GM18526 (cell line): ENCODE results near the gene OSCP1.

ENCODE experiments used
- POLR2A ChIP-seq: IDR thresholded peaks from 3 replicates; pipeline ENCODE4 v1.6.1; 2011; ENCODE audit not compliant: insufficient read length; ENCODE audit errors: extremely low read depth

OSCP1 gene

GRCh38 chr1:36456391-36456928 is 6.2 kb upstream of the OSCP1 start:
- no peak for TF ChIP-seq POLR2A

- no peak for TF ChIP-seq POLR2A
These were observed 5.1 kb upstream of the OSCP1 start for GRCh38 chr1:36455386-36455785.

DNA sequence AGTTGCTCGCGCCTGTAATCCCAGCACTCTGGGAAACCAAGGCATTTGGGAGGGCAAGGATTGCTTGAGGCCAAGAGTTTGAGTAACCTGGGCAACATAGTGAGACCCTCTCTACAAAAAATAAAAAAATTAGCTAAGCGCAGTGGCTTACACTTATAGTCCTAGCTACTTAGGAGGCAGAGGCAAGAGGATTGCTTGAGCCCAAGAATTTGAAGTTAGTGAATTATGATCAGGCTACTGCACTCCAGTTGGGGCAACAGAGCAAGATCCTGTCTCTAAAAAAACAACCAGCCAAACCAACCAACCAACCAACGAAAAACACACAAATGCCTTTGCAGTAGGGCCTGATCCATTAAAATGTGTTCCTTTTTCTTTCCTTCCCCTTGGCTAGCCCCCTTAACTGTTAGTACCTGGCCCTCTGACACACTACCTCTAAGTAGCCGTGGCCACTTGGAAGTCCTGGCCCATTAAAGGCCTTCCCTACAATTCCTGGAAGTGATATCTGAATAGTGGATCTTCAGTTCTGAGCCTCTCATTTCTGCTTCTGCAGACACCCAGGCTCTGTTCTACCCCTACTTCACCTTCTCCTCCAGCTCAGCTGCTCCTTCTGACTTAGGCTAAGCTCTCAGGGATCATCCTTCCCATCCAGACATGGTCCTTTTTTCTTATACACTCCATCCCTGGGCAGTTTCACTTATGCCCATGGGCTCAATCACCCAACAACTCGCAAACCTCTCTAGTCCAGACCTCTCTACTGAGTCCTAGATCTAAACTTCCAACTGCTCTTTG is 3.5 kb upstream of the OSCP1 start:
- TF ChIP-seq POLR2A: no peak

DNA sequence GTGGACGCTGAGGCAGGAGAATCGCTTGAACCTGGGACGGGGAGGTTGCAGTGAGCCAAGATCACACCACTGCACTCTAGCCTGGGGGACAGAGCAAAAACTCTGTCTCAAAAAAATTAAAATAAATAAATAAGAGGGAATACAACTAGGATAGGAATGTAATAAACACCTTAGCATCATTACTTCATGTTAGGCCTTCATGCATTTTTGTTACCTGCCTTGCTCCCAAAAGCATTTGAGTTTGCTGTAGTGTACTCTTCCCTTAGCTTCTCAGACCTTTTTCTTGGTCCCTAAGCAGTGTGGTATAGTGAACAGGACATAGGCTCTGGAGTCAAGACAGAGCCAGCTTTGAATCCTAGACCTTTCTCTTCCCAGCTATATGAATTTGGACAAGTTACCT is 2.8 kb upstream of the OSCP1 start:
- TF ChIP-seq POLR2A: no peak

- no peak for TF ChIP-seq POLR2A
These were observed 661 bp upstream of the OSCP1 start for GRCh38 chr1:36450919-36451305.

- TF ChIP-seq POLR2A: no peak
These were observed 1.7 kb downstream of the OSCP1 start for GRCh38 chr1:36448530-36449056.

- no peak for TF ChIP-seq POLR2A
These were observed 2.8 kb downstream of the OSCP1 start for GRCh38 chr1:36447450-36447849.

DNA sequence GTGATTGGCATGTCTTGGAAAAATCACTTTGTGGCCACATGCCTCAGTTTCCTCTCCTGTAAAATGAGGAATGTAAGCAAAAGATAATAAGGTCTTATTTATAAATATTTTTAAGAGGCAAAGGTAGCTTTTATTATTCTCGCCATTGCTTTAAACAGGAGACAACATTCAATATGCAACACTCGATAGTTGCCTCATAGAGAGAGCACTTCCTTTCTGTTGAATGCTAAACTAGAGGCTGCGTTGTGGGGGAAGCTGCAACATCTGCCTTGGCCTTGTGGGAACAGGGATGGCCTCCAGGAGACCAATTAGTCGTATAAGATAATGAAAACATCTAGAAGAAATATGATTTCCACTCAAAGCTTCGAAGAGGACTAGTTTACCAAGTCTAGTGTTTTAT is 3.5 kb downstream of the OSCP1 start:
- TF ChIP-seq POLR2A: no peak

GRCh38 chr1:36446271-36446670 is 4.0 kb downstream of the OSCP1 start:
- no peak for TF ChIP-seq POLR2A

- no peak for TF ChIP-seq POLR2A
These were observed 7.0 kb downstream of the OSCP1 start for GRCh38 chr1:36443297-36443696.

DNA sequence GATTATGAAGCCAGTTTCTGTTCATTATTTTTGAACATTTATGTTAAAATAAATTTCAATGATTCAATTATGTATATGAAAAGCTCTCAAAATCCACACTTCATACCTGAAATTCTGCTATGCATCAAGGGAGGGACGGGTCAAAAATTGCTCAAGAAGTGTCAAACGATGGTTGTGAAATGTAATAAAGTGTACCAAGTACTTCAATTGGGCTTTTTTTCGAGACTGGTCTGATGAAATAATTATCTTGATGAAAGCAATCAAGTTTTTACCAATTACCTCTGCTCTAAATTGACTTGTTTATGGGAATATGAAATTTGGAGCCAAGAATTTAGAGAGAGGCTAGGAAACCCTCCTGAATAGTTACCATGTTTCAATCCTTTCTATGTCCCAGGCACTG is 7.9 kb downstream of the OSCP1 start:
- no peak for TF ChIP-seq POLR2A

- TF ChIP-seq POLR2A: no peak
These were observed 9.6 kb downstream of the OSCP1 start for GRCh38 chr1:36440646-36441045.

DNA sequence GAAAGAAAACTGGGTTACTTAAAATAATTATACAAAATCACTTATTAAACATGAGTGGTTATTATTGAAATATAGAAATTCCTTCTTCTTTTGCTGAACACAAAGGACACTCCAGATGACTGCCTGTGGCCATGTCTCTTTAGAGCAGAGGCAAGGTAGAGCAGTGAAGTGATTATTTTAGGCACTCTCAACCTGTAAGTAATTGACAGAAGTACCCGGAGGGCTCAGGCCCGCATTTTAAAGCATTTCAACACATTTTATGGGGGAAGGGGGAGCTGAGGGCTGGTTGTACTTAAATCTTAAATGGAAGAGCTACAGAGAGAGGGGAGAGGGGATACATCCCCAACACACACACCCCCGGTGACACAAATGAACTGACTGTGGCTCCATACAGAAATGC is 10.2 kb downstream of the OSCP1 start:
- TF ChIP-seq POLR2A: no peak

DNA sequence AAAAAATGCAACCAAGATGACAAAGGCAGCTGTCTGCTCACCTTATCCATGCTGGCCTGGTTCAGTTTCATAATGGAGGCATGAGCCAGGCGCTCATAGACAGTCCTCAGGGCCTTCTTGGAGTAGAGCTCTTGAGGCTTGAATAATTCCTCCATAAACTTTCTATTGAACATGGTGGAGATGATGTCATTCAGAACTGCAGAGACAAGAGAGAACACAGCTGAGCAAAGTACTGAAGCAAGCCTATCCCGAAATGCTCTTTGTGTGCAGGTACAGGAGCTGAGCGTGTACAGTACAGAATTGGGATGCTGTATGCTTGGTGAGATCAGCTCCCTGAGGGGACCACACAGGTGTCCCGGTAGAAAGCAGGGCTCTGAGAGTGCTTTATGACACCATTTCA is 11.5 kb downstream of the OSCP1 start:
- TF ChIP-seq POLR2A: no peak

DNA sequence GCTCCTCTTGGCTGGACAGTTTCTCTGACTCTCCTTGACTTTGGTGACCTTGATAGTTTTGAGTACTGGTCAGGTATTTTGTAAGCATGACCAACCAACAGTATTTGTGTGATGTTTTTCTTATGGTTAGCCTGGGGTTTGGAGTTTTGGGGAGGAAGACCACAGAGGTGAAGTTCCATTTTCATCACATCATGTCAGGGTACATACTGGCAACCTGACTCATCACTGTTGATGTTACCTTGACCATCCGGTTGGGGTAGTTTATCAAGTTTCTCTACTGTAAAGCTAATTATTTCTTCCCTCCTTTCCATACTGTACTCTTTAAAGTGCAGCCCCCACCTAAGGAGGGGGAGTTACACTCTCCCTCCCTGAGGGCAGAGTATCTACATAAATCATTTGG is 13.4 kb downstream of the OSCP1 start:
- TF ChIP-seq POLR2A: no peak

GRCh38 chr1:36433102-36433501 is 17.1 kb downstream of the OSCP1 start:
- TF ChIP-seq POLR2A: no peak

- no peak for TF ChIP-seq POLR2A
These were observed 17.6 kb downstream of the OSCP1 start for GRCh38 chr1:36432616-36433015.
